Measurements from ENCODE around the gene ZSCAN29. TPM values are rescaled to one million over a fixed set of nuclear protein-coding genes. Genes with fewer than 3 reads are reported as not detected.

The ZSCAN29 gene
- polyA plus RNA-seq, 1 donor (not counting 4 experiments of a cell fraction or from before 2014, with no cell fraction given): 9.7 TPM

DNA sequence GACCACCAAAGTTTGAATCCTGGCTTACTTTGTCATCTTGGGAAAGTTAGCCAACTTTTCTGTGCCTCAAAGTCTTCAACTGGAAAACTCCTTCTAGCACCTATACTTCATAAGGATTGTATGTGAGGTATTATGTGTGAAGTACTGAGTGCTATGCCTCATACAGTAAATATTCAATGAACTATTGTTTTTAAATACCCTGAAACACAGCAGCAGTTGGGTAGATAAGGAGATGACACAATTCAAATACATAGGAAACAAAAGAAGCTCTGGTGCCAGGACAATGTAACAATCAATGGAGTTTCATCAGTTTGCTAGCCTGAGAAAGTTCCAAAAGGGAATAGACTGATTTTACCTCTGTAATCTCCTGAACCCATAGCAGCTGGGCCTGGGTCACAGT, 43.4 kb upstream of the ZSCAN29 start:
- H2AFZ ChIP-seq (ENCODE audit: control insufficient read depth, low read length): no peak overlapping the region
- no peak overlapping the region for H3K27ac ChIP-seq (ENCODE audit: control insufficient read depth, insufficient read depth, low read length)
- peaks cover 10 to 27% of the 10 kb centered on the region in 2 experiments for H3K36me3 ChIP-seq (ENCODE audit: control insufficient read depth in 2 of 2, extremely low read depth in 1 of 2, insufficient read depth in 2 of 2, low read length in 2 of 2)
- TF ChIP-seq EZH2 (IDR thresholded peaks at IDR 0.05; ENCODE audit: low read length): no peak
- TF ChIP-seq, protein P1, sequence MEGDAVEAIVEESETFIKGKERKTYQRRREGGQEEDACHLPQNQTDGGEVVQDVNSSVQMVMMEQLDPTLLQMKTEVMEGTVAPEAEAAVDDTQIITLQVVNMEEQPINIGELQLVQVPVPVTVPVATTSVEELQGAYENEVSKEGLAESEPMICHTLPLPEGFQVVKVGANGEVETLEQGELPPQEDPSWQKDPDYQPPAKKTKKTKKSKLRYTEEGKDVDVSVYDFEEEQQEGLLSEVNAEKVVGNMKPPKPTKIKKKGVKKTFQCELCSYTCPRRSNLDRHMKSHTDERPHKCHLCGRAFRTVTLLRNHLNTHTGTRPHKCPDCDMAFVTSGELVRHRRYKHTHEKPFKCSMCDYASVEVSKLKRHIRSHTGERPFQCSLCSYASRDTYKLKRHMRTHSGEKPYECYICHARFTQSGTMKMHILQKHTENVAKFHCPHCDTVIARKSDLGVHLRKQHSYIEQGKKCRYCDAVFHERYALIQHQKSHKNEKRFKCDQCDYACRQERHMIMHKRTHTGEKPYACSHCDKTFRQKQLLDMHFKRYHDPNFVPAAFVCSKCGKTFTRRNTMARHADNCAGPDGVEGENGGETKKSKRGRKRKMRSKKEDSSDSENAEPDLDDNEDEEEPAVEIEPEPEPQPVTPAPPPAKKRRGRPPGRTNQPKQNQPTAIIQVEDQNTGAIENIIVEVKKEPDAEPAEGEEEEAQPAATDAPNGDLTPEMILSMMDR (optimal IDR thresholded peaks at IDR 0.05 in 1 of 3, IDR thresholded peaks at IDR 0.05 in 1 of 3, conservative IDR thresholded peaks at IDR 0.05 in 1 of 3; ENCODE audit: extremely low read depth in 1 of 3, insufficient read depth in 2 of 3, low read length in 3 of 3): no peak
- no peaks in the 10 kb centered on the region for H3K4me1 ChIP-seq (ENCODE audit: control insufficient read depth, extremely low read depth, insufficient read depth, low read length)
- H4K20me1 ChIP-seq (ENCODE audit: control insufficient read depth, extremely low read depth, insufficient read depth, low read length): no peaks in the 10 kb centered on the region
- H3K9ac ChIP-seq (ENCODE audit: control insufficient read depth, extremely low read depth, insufficient read depth, low read length): no peak overlapping the region
- no peaks in the 10 kb centered on the region for H3K9me3 ChIP-seq (ENCODE audit: control insufficient read depth, low read depth, low read length)
- H3K4me3 ChIP-seq (ENCODE audit: control insufficient read depth in 2 of 3, extremely low read depth in 1 of 3, insufficient read depth in 2 of 3, low read depth in 1 of 3, low read length in 3 of 3): no peak overlapping the region
- no peaks in the 10 kb centered on the region for H3K79me2 ChIP-seq (ENCODE audit: control insufficient read depth, insufficient read depth, low read length)
- no peak for DNase-seq (ENCODE audit: low read depth, low spot score)
- no peak for FAIRE-seq
- H3K4me2 ChIP-seq (ENCODE audit: control insufficient read depth, extremely low read depth, insufficient read depth, low read depth, low read length): no peak overlapping the region
- dilution Hi-C loops (cut with MboI; ENCODE audit: extremely low pct_ligation_motif_present, low sequenced_read_pairs): no loop called here
- no peaks in the 10 kb centered on the region for H3K9me1 ChIP-seq (ENCODE audit: control insufficient read depth, extremely low read depth, insufficient read depth, low read length)
- H3K27me3 ChIP-seq (ENCODE audit: control insufficient read depth, extremely low read depth, insufficient read depth, low read length): no peaks in the 10 kb centered on the region

DNA sequence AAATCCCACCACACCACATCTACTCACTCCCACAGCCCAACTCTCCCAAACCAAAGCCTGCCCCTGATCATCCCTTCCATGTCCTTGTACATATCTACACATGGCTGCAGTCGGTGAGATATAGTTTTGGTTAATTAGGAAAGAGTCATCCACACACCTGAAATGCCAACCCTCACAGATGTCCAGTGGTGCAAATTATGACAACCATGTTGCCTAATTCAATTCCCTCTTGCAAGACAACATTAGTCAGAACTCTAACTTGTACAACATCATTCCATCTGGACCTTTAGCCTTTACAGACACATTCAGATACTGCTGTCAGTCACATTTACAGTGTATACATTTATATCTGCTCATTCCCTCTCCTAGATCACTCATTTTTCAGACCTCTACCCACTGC, 41.3 kb upstream of the ZSCAN29 start:
- no peak overlapping the region for H3K27ac ChIP-seq (ENCODE audit: control insufficient read depth, insufficient read depth, low read length)
- H3K79me2 ChIP-seq (ENCODE audit: control insufficient read depth, insufficient read depth, low read length): no peaks in the 10 kb centered on the region
- DNase-seq (ENCODE audit: low read depth, low spot score): no peak
- no peak overlapping the region for H3K4me2 ChIP-seq (ENCODE audit: control insufficient read depth, extremely low read depth, insufficient read depth, low read depth, low read length)
- H2AFZ ChIP-seq (ENCODE audit: control insufficient read depth, low read length): no peak overlapping the region
- no peak for FAIRE-seq
- no peaks in the 10 kb centered on the region for H3K27me3 ChIP-seq (ENCODE audit: control insufficient read depth, extremely low read depth, insufficient read depth, low read length)
- no peaks in the 10 kb centered on the region for H3K9me3 ChIP-seq (ENCODE audit: control insufficient read depth, low read depth, low read length)
- H3K36me3 ChIP-seq (ENCODE audit: control insufficient read depth in 2 of 2, extremely low read depth in 1 of 2, insufficient read depth in 2 of 2, low read length in 2 of 2): peaks cover 29 to 31% of the 10 kb centered on the region in 2 experiments
- no peak overlapping the region for H3K9ac ChIP-seq (ENCODE audit: control insufficient read depth, extremely low read depth, insufficient read depth, low read length)
- no peaks in the 10 kb centered on the region for H4K20me1 ChIP-seq (ENCODE audit: control insufficient read depth, extremely low read depth, insufficient read depth, low read length)
- H3K4me1 ChIP-seq (ENCODE audit: control insufficient read depth, extremely low read depth, insufficient read depth, low read length): no peaks in the 10 kb centered on the region
- no peak overlapping the region for H3K4me3 ChIP-seq (ENCODE audit: control insufficient read depth in 2 of 3, extremely low read depth in 1 of 3, insufficient read depth in 2 of 3, low read depth in 1 of 3, low read length in 3 of 3)
- dilution Hi-C loops (cut with MboI; ENCODE audit: extremely low pct_ligation_motif_present, low sequenced_read_pairs): no loop called here
- TF ChIP-seq, protein P1 (optimal IDR thresholded peaks at IDR 0.05 in 1 of 3, IDR thresholded peaks at IDR 0.05 in 1 of 3, conservative IDR thresholded peaks at IDR 0.05 in 1 of 3; ENCODE audit: extremely low read depth in 1 of 3, insufficient read depth in 2 of 3, low read length in 3 of 3): no peak
- TF ChIP-seq EZH2 (IDR thresholded peaks at IDR 0.05; ENCODE audit: low read length): no peak
- H3K9me1 ChIP-seq (ENCODE audit: control insufficient read depth, extremely low read depth, insufficient read depth, low read length): no peaks in the 10 kb centered on the region

All from keratinocyte (primary cell).